NCI-H526 treated with DMSO at 0.1 percent for 48 hours (cell line): Measurements from ENCODE around the gene DLL4.

Experiments used
- DNase-seq: peaks from one replicate; lab custom pipeline; 2025; lab: John Stamatoyannopoulos, UW

The DLL4 gene

GRCh38 chr15:40926659-40927494 lies 2.3 kb upstream of the DLL4 start:
- DNase-seq, result no peak

- DNase-seq, result peak; percentile 17
These were observed 1.7 kb upstream of the DLL4 start for GRCh38 chr15:40927495-40927872.

GRCh38 chr15:40927873-40928806 lies 1.0 kb upstream of the DLL4 start:
- DNase-seq, result peak; percentile 67

GRCh38 chr15:40929660-40930429 lies 705 bp downstream of the DLL4 start:
- DNase-seq, result peak; percentile 13

GRCh38 chr15:40930430-40931299 lies 1.5 kb downstream of the DLL4 start:
- DNase-seq, result peak; percentile 50

GRCh38 chr15:40931300-40932142 lies 2.4 kb downstream of the DLL4 start:
- no peak for DNase-seq

GRCh38 chr15:40932156-40932555 lies 3.0 kb downstream of the DLL4 start:
- DNase-seq, result no peak

- peak; percentile 50 for DNase-seq
These were observed 3.7 kb downstream of the DLL4 start for GRCh38 chr15:40932649-40933516.

- DNase-seq, result no peak
These were observed 4.4 kb downstream of the DLL4 start for GRCh38 chr15:40933517-40933902.

GRCh38 chr15:40934457-40934856 lies 5.3 kb downstream of the DLL4 start:
- DNase-seq, result no peak

GRCh38 chr15:40936234-40936708 lies 7.1 kb downstream of the DLL4 start:
- DNase-seq, result no peak

GRCh38 chr15:40936709-40937666 lies 7.8 kb downstream of the DLL4 start:
- DNase-seq, result no peak

GRCh38 chr15:40937762-40938535 lies 8.8 kb downstream of the DLL4 start:
- DNase-seq, result peak; percentile 27

GRCh38 chr15:40938536-40938870 lies 9.4 kb downstream of the DLL4 start:
- DNase-seq, result no peak

GRCh38 chr15:40940296-40940801 lies 11.2 kb downstream of the DLL4 start:
- DNase-seq, result no peak

GRCh38 chr15:40941068-40941527 lies 12.0 kb downstream of the DLL4 start:
- DNase-seq, result peak; percentile 22
